Suprapubic skin (tissue), 4 donors: ENCODE data around the gene PROX1. TPM values are rescaled to one million over a fixed set of nuclear protein-coding genes. Genes with fewer than 3 reads are reported as not detected.

Experiments used
- DNase-seq, 2 donors: peaks; one replicate each; pipeline ENCODE4 v3.0.0-alpha.2; 2019; ENCODE audit warnings: low spot score in 2 of 2
- H3K27ac ChIP-seq: fragments of 200-600 bp; sonication (generic); one replicate; pipeline ENCODE4 v1.5.1; 2019
- H3K27me3 ChIP-seq: fragments of 200-600 bp; sonication (generic); one replicate; pipeline ENCODE4 v1.5.1; 2019
- H3K36me3 ChIP-seq: fragments of 200-600 bp; sonication (generic); one replicate; pipeline ENCODE4 v1.5.1; 2019
- H3K4me1 ChIP-seq: fragments of 200-600 bp; sonication (generic); one replicate; pipeline ENCODE4 v1.5.1; 2019
- H3K4me3 ChIP-seq: fragments of 200-600 bp; sonication (generic); one replicate; pipeline ENCODE4 v1.5.1; 2019; ENCODE audit warnings: mild to moderate bottlenecking
- H3K9me3 ChIP-seq: fragments of 200-600 bp; sonication (generic); one replicate; pipeline ENCODE4 v1.5.1; 2019
- CTCF ChIP-seq, 2 donors: fragments of 200-600 bp in 1 of 2; fragments of 450-650 bp in 1 of 2; sonication (generic) in 1 of 2; IDR thresholded peaks; one replicate each; pipeline ENCODE4 v1.5.1; 2016 to 2019; ENCODE audit warnings: antibody characterized with exemption in 2 of 2, mild to moderate bottlenecking in 1 of 2, moderate library complexity in 1 of 2
- EP300 ChIP-seq: sonication (generic); formaldehyde crosslinking; IDR thresholded peaks from one replicate; pipeline ENCODE4 v1.6.1; 2017; ENCODE audit warnings: antibody characterized with exemption
- POLR2A ChIP-seq, 2 donors: fragments of 450-650 bp; IDR thresholded peaks; one replicate each; pipeline ENCODE4 v1.6.1; 2017; ENCODE audit warnings: antibody characterized with exemption in 2 of 2, mild to moderate bottlenecking in 2 of 2, moderate library complexity in 2 of 2
- POLR2AphosphoS5 ChIP-seq, 3 donors: sonication (generic); formaldehyde crosslinking; IDR thresholded peaks; one replicate each; pipeline ENCODE4 v1.6.1; 2017; ENCODE audit warnings: antibody characterized with exemption in 3 of 3
- WGBS: methylation state at CpG from one replicate; pipeline ENCODE4 v1.1.5; 2018; 5-methylcytosine and 5-hydroxymethylcytosine counted together
- total RNA-seq, 4 donors: library from RNA; depleted of rRNA; stranded (reverse); fragments of >200 nt; gene quantifications; one replicate each; pipeline ENCODE4 v1.1.0, GENCODE V29; 2016

Gene PROX1
- total RNA-seq, 4 donors from 2014 or later: 0.68 to 1.9 (median 1.3) TPM

DNA sequence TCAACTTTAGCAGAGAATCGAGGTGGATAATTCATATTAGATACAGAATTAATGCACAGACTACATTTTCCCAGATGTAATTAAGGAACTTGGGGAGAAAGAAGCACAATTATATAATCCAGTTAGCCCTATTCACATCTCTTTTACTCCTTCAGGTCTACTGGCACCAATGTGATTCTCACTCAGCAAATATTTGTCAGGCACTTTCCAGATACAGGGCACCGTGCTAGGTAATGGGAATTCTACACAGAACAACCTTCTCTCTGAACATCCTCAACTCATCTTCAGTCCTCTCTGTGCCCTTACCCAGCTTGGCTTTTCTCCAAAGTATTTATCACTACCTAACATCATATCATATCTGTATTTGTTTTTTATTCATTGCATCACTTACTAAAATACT is 15.6 kb upstream of the PROX1 start:
- Histone ChIP-seq H3K4me3 (no peak overlapping the region), H3K27ac (no peak overlapping the region), H3K36me3 (no peaks in the 10 kb centered on the region), H3K27me3 (peaks cover 10% of the 10 kb centered on the region), H3K4me1 (no peaks in the 10 kb centered on the region), H3K9me3 (no peaks in the 10 kb centered on the region)
- DNase-seq: no peak
- WGBS: 77% methylated on average over 2 of the region's 2 CpGs
- TF ChIP-seq POLR2A (IDR thresholded peaks at IDR 0.05) (no peak), CTCF (IDR thresholded peaks at IDR 0.05) (no peak), POLR2AphosphoS5 (IDR thresholded peaks at IDR 0.05) (no peak), EP300 (no peak)

DNA sequence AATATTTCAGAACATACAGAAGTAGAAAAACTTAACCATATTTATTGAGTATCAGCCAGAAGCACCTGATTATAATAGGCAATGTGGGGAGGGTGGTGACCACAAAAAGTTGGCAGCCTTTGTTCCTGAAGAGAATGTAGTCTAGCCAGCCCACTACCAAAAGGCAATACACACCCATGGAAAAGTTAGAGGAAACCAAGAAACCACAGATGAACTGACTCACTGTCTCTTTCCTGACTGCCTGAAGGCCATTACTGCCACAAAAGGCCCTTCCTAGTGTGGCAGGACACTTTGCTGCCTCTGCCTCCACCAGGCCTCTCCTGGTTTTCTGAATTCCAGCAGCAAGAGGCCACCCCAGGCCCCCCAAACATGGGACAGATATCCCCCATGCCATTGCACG is 14.6 kb upstream of the PROX1 start:
- no peaks in the 10 kb centered on the region for H3K36me3 ChIP-seq
- H3K4me1 ChIP-seq: no peaks in the 10 kb centered on the region
- no peak for TF ChIP-seq POLR2AphosphoS5 (IDR thresholded peaks at IDR 0.05)
- peaks cover 14% of the 10 kb centered on the region for H3K27me3 ChIP-seq
- no peak overlapping the region for H3K4me3 ChIP-seq
- 94% methylated on average over 1 of the region's 1 CpG for WGBS
- no peak overlapping the region for H3K27ac ChIP-seq
- no peak for DNase-seq
- H3K9me3 ChIP-seq: no peaks in the 10 kb centered on the region

DNA sequence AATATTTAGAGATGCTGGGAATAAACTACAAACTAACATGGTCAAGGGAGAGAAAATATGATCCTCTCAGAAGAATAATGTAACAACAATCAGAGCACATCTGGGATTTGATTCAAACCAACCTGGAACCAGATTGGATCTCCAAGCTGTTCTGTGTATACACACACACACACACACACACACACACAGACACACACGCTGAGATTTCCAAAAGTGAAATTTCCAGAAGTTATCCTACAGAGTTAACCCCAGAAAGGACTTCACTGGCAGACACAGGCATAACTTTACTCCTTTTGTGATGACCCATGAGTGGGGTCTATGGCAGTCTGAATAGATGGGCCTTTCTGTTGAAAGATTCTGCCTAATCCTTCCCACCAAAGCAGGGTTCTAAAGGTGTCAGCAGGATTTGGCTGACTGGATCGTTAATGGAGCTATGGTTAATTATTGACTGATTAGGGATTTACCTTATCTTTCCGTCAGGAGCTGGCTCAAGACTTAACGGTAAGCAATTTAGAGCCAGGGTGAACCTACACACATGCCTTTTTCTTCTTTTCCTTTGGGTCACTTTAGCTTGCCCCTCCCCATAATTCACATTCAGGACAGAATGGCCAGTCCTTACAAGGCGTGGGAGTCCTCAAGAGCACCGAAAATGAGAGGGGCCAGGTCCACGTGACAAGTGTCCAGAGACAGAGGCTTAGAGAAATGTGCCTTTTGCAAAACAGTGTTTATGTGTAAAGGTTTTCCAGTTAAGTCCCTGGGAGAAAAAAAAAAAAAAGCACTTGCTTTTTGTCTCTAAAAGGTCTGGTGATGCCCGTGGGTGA is 10.9 kb upstream of the PROX1 start:
- Histone ChIP-seq H3K4me3 (no peak overlapping the region), H3K9me3 (no peaks in the 10 kb centered on the region), H3K27me3 (peaks cover 52% of the 10 kb centered on the region), H3K4me1 (peaks cover 6% of the 10 kb centered on the region), H3K27ac (no peak overlapping the region), H3K36me3 (no peaks in the 10 kb centered on the region)
- WGBS: 51% methylated on average over 8 of the region's 8 CpGs
- DNase-seq: no peak
- TF ChIP-seq EP300 (no peak), POLR2AphosphoS5 (IDR thresholded peaks at IDR 0.05) (no peak), CTCF (IDR thresholded peaks at IDR 0.05) (no peak), POLR2A (IDR thresholded peaks at IDR 0.05) (no peak)

DNA sequence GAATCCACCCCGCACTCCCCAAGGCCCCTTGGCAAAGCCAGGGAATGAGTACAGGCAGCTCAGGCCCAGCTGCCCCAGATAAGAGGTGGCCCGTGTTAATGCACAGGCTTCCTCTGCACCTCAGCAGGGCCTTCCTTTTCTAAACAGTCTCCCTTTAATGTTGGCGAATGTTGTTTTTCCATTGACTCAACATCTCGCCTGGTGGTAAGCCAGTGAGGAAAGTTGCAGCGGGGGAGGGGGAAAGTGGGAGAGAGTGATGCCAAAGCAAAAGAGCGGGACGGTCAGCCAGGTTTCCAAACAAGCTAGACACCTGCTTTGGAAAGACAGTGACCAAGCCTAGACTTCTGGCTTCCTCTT is 10.3 kb upstream of the PROX1 start:
- no peak for TF ChIP-seq EP300
- TF ChIP-seq CTCF (IDR thresholded peaks at IDR 0.05): no peak
- no peak for TF ChIP-seq POLR2A (IDR thresholded peaks at IDR 0.05)
- no peak for TF ChIP-seq POLR2AphosphoS5 (IDR thresholded peaks at IDR 0.05)
- Histone ChIP-seq H3K27ac (no peak overlapping the region), H3K4me3 (no peak overlapping the region), H3K9me3 (no peaks in the 10 kb centered on the region), H3K4me1 (peaks cover 6% of the 10 kb centered on the region), H3K27me3 (peaks cover 58% of the 10 kb centered on the region), H3K36me3 (no peaks in the 10 kb centered on the region)
- no peak for DNase-seq
- whole genome bisulfite sequencing: 66% methylated on average over 7 of the region's 7 CpGs

- no peak overlapping the region for H3K27ac ChIP-seq
- no peaks in the 10 kb centered on the region for H3K9me3 ChIP-seq
- no peaks in the 10 kb centered on the region for H3K36me3 ChIP-seq
- WGBS: 79% methylated on average over 3 of the region's 3 CpGs
- no peak overlapping the region for H3K4me3 ChIP-seq
- peaks cover 11% of the 10 kb centered on the region for H3K4me1 ChIP-seq
- TF ChIP-seq POLR2AphosphoS5 (IDR thresholded peaks at IDR 0.05) (no peak), EP300 (no peak), CTCF (IDR thresholded peaks at IDR 0.05) (no peak), POLR2A (IDR thresholded peaks at IDR 0.05) (no peak)
- no peak for DNase-seq
- peaks cover 62% of the 10 kb centered on the region for H3K27me3 ChIP-seq
These were observed 9.9 kb upstream of the PROX1 start for GRCh38 chr1:213977909-213978308.
